GM21825 (cell line): ENCODE results near the gene FOXQ1.
"Not testable (repeated sequence)": the region's sequence is repeated elsewhere in the genome, so short reads cannot be mapped to it uniquely, and the experiment has no call there.

ENCODE experiments used
- ATAC-seq: cut with Tn5 transposase; IDR thresholded peaks from one replicate; pipeline ENCODE4 v1.9.1; 2021; ENCODE audit warnings: mild to moderate bottlenecking, moderate library complexity; ENCODE audit not compliant: unreplicated experiment

FOXQ1 gene

DNA sequence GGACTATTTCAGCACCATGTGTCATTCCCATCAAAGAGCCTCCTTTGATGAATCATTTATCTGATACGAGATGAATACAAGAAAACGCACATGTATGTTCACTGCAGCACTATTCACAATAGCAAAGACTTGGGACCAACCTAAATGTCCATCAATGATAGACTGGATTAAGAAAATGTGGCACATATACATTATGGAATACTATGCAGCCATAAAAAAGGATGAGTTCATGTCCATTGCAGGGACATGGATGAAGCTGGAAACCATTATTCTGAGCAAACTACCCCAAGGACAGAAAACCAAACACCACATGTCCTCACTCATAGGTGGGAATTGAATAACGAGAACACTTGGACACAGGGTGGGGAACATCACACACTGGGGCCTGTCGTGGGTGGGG is 49.8 kb downstream of the FOXQ1 start:
- not testable (repeated sequence) for ATAC-seq

DNA sequence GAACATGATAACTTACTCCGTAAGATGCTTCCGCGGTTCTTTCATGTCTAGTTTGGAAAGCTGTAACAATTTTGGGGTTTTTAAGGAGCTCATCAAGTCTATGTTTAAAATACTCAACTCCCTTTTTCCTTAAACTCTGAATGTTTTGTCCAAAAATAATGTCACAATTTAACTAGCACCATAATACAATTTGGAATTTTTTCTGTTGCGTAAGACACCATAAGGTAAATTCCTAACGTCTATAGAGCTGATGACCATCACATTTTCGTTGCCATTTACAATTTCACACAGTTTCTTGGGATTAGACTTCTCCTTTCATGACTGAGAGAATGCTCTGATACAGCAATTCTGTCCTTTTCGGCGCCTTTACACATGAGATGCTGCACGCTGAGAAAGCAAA is 50.7 kb downstream of the FOXQ1 start:
- ATAC-seq, result no peak

DNA sequence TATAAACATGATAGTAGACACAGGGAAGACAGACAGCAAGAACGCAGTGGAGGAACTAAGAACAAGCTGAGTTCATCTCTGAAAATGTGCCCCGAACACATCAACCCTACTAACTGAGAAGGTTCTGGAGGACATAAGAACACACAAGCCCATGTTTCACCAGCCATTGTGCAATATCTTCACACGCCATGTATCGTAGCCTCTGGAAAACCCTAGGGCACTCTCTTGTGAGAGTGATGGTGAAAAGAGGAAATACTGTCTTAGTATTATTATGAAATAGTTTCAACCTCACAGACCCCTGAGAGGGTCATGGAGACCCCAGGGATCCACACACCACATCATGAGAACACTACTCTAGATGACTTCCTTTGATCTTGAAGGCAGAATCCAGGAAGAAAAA is 51.4 kb downstream of the FOXQ1 start:
- no peak for ATAC-seq

DNA sequence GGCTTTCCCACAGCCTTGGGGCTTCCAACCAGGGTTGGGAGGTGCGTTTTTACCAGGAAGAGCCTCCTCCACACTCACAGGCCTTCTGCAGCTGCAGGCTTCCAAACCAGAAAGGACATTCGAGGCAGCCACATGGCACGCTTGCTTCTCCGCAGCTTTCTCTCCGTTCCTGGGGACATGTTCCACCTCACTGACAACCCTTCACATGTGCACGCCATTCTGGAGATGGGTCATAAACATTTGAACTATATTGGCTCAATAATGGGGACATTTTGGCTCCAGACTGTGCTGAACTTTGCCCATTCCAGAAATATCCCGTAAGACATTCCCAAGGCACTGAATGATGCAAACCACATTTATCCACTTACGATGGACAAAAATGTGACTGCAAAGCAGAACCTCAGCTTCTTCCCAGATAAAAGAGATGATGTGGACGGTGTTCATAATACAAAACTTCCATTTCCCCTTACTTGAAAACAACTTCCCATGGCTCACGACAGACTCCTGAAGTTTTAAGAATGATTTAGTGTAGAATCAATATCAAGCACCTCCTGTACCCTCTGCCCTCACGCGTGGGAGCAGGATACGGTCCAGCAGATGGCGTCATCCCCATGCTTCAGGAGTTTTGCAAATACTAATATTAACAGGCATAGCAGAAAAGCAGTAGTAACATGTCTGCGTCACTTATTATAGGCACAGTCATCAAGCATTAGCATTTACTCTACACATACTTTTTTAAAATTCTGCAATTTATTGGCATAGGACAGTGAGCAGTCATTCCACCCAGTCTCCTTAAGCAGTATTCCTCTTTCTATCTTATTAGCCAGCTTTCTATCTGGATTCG is 52.1 kb downstream of the FOXQ1 start:
- no peak for ATAC-seq
